GM19467 (cell line): ENCODE results near the gene WRAP73.

Source experiments
- ATAC-seq: cut with Tn5 transposase; IDR thresholded peaks from one replicate; pipeline ENCODE4 v1.9.1; 2021; ENCODE audit warnings: mild to moderate bottlenecking, moderate library complexity; ENCODE audit not compliant: unreplicated experiment

WRAP73 gene

GRCh38 chr1:3669421-3669821, 19.5 kb upstream of the WRAP73 start:
- ATAC-seq: no peak

DNA sequence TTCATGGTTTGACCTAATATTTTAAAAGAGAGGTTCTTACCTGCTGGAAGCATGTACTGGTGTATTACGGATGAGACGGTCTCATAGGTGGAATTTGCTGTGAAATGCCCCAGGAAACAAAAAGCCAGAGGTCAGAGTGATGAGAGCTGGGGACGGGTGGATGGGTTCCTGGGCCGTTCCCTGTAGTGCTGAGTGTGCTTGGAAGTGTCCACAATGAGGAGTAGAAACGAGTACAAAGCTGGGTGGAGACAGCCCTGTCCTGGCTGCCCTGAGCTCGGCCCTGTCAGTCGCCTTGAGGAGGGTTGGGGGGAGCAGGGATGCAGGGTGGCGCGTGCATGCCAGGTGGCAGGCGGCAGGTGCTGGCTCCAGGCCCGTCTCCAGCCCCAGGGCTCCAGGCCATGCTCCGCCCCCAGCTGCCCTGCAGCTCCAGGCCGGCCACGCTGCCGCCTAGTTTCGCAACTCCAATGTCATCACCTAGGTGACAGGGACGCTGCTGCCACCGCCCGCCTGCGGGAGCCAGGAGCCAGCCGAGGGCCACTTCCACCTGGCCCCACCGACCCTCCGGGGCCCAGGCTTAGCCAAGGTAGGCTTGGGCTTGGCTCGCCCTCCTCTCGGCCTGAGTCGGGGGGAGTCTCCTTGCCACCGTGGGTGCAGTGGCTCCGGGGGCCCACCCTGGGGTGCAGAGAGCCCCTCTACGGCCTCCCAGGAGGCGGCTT, 18.8 kb upstream of the WRAP73 start:
- ATAC-seq: no peak

GRCh38 chr1:3668148-3668547, 18.2 kb upstream of the WRAP73 start:
- no peak for ATAC-seq

GRCh38 chr1:3664700-3665375, 14.9 kb upstream of the WRAP73 start:
- ATAC-seq: no peak

- ATAC-seq: no peak
Measured at GRCh38 chr1:3663999-3664699, 14.2 kb upstream of the WRAP73 start.

DNA sequence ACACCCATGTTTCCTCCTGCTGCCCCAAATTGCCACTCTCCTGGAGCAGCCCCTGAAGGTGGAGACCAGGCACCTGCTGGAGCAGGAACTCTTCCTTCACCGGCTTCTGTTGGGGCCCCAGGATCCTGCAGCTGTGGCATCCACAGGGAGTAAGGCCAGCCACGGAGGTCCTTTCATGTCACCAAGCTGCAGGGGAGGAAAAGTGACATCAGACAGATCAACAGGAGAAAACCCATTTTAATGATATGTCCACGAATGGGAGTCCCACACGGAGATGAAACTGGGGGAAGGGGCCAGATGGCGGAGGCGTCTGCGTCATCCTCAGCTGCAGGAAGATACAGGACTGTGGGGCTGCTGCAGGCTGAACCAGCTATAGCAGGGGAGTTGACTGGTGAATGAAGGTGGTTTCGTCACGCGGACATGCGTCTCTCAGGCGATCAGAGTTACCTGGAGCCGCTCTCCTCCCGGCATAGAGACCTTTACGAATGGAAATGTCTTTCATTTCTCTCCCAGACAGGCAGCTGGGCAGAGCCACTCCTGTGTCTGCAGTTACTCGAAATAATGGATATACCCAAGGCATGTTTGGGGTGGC, 12.3 kb upstream of the WRAP73 start:
- ATAC-seq: no peak

GRCh38 chr1:3661631-3662030, 11.7 kb upstream of the WRAP73 start:
- no peak for ATAC-seq

DNA sequence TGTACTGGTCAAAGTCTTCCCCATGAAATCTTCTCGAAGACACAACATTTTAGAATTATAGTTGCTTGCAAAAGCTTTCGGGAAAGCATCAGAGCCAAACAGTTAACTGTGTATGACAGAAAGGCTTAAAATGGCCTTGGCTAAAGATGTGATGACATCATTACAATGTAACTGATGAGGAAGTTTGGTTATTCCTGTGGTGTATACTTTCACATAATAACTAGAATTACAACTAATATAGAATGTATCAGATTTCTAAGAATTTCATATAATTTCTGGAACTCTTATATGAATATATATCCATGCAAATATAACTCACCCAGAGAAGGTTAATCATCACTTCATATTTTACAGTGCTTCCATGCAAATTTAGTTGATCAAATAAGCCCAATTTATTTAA, 10.8 kb upstream of the WRAP73 start:
- ATAC-seq: no peak

DNA sequence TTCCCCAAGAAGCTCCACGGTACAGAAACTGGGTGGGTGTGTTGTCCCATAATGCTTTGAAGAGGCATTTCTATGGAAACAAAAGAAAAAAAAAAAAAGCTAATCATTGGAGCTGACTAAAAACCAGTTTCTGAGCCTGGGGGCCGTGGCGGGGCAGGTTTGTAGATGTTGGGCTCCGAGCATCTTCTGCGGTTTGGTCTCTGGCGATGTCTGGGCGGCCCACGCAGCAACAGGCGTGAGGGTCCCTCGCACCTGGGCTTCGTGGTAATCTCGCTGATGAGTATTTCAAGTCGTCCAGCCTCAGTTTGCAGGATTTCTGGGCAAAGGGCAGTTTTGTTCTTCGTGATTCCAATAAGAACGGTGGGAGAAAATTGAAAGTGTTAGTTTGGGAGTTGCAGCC, 9.2 kb upstream of the WRAP73 start:
- ATAC-seq: no peak

- ATAC-seq: no peak
Measured at GRCh38 chr1:3658231-3658615, 8.3 kb upstream of the WRAP73 start.

GRCh38 chr1:3657578-3658230, 7.8 kb upstream of the WRAP73 start:
- ATAC-seq: no peak

DNA sequence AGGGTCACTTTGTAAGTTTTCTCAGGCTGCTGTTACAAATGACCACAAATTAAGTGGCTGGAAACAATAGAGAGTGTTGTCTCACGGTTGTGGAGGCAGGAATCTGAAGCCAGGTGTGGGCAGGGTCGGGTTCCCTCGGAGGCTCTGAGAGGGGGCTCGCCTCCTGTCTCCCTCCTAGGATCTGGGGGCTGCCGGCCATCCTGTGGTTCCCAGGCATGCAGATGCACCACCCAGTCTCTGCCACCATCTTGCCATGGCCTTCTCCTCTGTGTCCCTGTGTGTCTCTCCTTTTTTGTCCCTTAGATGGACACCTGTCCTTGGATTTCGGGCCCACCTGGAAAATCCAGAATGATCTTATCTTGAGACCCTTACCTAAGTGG, 7.2 kb upstream of the WRAP73 start:
- ATAC-seq: peak; percentile 22

DNA sequence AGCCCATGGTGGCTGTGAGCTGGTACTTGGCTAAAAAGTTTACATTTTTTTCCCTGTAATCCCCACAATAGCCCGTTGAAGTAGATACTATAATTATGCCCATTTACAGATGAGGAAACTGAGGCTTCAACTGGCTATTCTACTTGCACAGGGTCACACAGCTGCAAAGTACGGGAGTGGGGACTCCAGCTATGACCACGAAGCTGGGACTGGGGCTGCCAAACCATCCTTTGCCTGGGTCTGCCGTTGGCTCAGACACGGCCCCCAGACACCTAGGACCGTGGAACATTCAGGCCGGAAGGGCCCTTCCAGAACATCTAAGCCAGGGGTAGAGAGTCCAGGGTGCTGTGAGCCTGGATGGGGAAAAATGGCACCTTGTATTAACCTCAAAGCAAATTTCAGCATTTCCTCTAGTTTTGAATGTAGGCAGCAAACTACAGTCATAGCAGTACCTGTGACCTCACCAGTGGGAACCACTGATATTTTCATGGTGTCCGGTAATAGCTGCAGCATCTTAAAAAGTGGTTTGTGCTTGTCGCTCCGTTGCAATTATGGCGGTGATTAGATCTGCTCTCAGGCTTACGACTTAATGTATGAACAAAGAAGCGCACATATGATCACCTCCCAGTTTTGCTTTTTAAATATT, 6.7 kb upstream of the WRAP73 start:
- ATAC-seq: peak; percentile 54

DNA sequence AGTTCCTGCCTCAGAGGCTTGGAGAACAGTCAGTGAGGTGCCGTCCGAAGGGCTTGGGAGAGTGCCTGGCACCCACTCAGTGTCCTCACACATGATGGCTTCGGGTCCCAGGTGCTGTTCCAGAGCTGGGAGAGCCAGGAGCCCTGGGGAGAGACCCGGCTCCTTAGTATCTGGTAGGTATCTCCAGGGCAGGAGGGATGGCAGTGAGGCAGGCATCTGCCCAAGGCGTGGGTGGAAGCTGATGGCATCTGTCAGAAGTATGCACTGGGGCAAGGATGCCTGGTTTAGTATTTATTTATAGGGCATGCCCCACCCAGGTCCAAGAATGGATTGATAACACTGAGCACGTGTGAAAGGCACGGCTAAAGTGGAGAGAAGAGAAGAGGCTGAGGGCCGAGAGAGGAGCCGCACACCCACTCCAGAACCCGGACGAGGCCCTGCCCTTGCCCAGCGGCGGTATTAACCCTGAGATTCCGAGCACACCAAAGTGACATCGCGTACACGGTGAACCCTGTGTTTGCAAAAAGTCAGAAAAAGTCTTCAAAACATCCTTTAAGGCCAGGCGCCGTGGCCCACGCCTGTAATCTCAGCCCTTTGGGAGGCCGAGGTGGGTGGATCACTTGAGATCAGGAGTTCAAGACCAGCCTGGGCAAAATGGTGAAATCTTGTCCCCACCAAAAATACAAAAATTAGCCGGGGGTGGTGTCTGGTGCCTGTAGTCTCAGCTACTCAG, 4.8 kb upstream of the WRAP73 start:
- ATAC-seq: no peak

- no peak for ATAC-seq
Measured at GRCh38 chr1:3653286-3653618, 3.3 kb upstream of the WRAP73 start.

- ATAC-seq: no peak
Measured at GRCh38 chr1:3652548-3653285, 2.8 kb upstream of the WRAP73 start.

- ATAC-seq: no peak
Measured at GRCh38 chr1:3651930-3652547, 2.1 kb upstream of the WRAP73 start, which contains the start of gene TP73. Gene TP73 (plus strand): TSS chr1:3652516. CDS start chr1:3682366, 29,850 bp downstream.

GRCh38 chr1:3651026-3651929, 1.4 kb upstream of the WRAP73 start:
- no peak for ATAC-seq
